GM08714 (cell line): Measurements from ENCODE around the gene BTN3A1.
"Not testable (repeated sequence)": the region's sequence is repeated elsewhere in the genome, so short reads cannot be mapped to it uniquely, and the experiment has no call there.

ENCODE experiments used
- H3K4me3 ChIP-seq: fragments of 200-500 bp; sonication (Bioruptor generic); 2 replicates; pipeline ENCODE4 v1.5.1; 2014; ENCODE audit warnings: mild to moderate bottlenecking, low read length, inconsistent platforms
- ZNF274 ChIP-seq: IDR thresholded peaks from 2 replicates; pipeline ENCODE4 v1.6.1; 2012; ENCODE audit warnings: mild to moderate bottlenecking, low read depth, low read length

The BTN3A1 gene

GRCh38 chr6:26415036-26415614, 13.1 kb downstream of the BTN3A1 start:
- H3K4me3 ChIP-seq = no peak overlapping the region
- TF ChIP-seq ZNF274 = no peak

- no peak overlapping the region for H3K4me3 ChIP-seq
- no peak for TF ChIP-seq ZNF274
Observed at GRCh38 chr6:26415791-26416190, 13.7 kb downstream of the BTN3A1 start.

- no peak overlapping the region for H3K4me3 ChIP-seq
- no peak for TF ChIP-seq ZNF274
Observed at GRCh38 chr6:26416288-26416687, 14.2 kb downstream of the BTN3A1 start.

- not testable (repeated sequence) for H3K4me3 ChIP-seq
Observed at GRCh38 chr6:26418077-26418476, 16.0 kb downstream of the BTN3A1 start.

GRCh38 chr6:26418795-26419194, 16.7 kb downstream of the BTN3A1 start:
- H3K4me3 ChIP-seq = not testable (repeated sequence)

GRCh38 chr6:26420688-26421171, 18.7 kb downstream of the BTN3A1 start:
- no peak for TF ChIP-seq ZNF274
- H3K4me3 ChIP-seq = peak overlapping the region; percentile 93; the same call in 1 of the 2 replicates

GRCh38 chr6:26421259-26422144, 19.4 kb downstream of the BTN3A1 start:
- TF ChIP-seq ZNF274 = no peak
- peak overlapping the region; percentile 93 for H3K4me3 ChIP-seq

- TF ChIP-seq ZNF274 = no peak
- H3K4me3 ChIP-seq = peak overlapping the region; percentile 93; the same call in 1 of the 2 replicates
Observed at GRCh38 chr6:26422329-26422728, 20.3 kb downstream of the BTN3A1 start.

GRCh38 chr6:26426691-26427450, 24.8 kb downstream of the BTN3A1 start:
- H3K4me3 ChIP-seq = no peak overlapping the region
- TF ChIP-seq ZNF274 = no peak

- TF ChIP-seq ZNF274 = no peak
- H3K4me3 ChIP-seq = no peak overlapping the region
Observed at GRCh38 chr6:26427451-26427809, 25.4 kb downstream of the BTN3A1 start.

GRCh38 chr6:26428206-26428605, 26.1 kb downstream of the BTN3A1 start:
- H3K4me3 ChIP-seq = no peak overlapping the region
- no peak for TF ChIP-seq ZNF274

GRCh38 chr6:26430787-26431186, 28.7 kb downstream of the BTN3A1 start:
- TF ChIP-seq ZNF274 = no peak
- H3K4me3 ChIP-seq = no peak overlapping the region

GRCh38 chr6:26431258-26432172, 29.4 kb downstream of the BTN3A1 start:
- no peak for TF ChIP-seq ZNF274
- no peak overlapping the region for H3K4me3 ChIP-seq
